ENCODE data around the gene PAX6. TPM values are rescaled to one million over a fixed set of nuclear protein-coding genes. Genes with fewer than 3 reads are reported as not detected.
A peak's percentile ranks its signal among the peaks of the same experiment; 100 is the strongest.

The PAX6 gene
- total RNA-seq (not detected in 2 replicates), polyA plus RNA-seq (0.44 TPM in 2 replicates), polyA minus RNA-seq (ENCODE audit: low replicate concordance) (not detected in 2 replicates)
- 0.27 and 0.77 TPM in 2 replicates for polyA plus RNA-seq (2012)

DNA sequence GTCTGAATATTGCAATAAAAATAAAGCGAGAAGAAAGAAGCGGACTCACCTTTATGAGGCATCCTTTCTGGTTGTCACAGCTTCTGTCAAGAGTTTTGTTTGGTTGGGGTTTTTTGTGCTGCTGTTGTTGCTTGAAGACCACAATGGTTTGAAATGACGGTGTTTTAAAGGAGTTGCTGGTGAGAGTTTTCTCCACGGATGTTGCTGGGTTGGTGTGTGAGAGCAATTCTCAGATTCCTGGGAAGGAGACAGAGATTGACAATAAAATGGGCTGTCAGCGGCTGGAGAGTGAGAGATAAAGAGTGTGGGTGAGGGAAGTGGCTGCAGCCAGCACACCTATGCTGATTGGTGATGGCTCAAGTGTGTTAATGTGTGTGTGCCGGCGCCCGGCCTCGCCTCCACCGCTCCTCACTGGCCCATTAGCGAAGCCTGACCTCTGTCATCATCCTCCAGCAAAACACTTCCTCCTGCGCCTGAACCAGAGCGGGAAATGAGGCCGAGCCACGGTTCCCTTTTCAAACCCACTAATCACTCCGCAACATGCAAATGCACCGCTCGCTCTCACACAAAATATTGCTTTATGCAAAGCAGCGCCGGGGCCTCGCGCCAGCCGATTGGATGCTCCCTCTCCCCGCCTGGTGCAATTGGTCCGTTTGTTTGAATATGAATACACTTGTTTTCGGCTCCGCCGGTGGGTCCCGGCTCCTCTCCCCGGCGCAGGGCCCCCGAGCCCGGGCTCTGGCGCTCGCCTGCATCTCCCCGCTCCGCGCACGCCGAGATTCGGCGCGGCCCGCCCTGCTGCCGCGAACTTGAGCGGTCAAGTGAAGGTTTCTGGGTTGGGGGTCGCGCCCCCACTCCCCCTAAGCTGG lies at the start of gene PAX6:
PAX6 (minus strand) TSS at position 544 of the 869 bp plus-strand sequence. CDS start 4,911 bp downstream, outside the sequence.
- Histone ChIP-seq H2AFZ (ENCODE audit: low read length) (no peak within 1 kb of the TSS), H3K36me3 (ENCODE audit: control insufficient read depth, insufficient read depth, low read length) (no peaks in the 10 kb centered on the region), H4K20me1 (ENCODE audit: control insufficient read depth, extremely low read depth, insufficient read depth, low read length) (no peaks in the 10 kb centered on the region), H3K9me3 (ENCODE audit: control insufficient read depth, insufficient read depth, low read depth, low read length) (no peaks in the 10 kb centered on the region), H3K9ac (ENCODE audit: insufficient read depth, low read length) (no peak within 1 kb of the TSS), H3K27me3 (ENCODE audit: control insufficient read depth, insufficient read depth, low read length) (peaks cover 87% of the 10 kb centered on the region), H3K4me2 (ENCODE audit: extremely low read depth, insufficient read depth, low read length) (peak within 1 kb of the TSS; percentile 78), H3K79me2 (ENCODE audit: control insufficient read depth, insufficient read depth, low read length) (no peaks in the 10 kb centered on the region), H3K4me3 (replicated peaks in 1 of 4; ENCODE audit: control extremely low read depth in 1 of 4, insufficient read depth in 1 of 4, low read depth in 3 of 4, low read length in 4 of 4) (peak within 1 kb of the TSS in 3 of 4 experiments; percentile 14 to 53 (median 21)), H3K4me1 (ENCODE audit: control insufficient read depth, extremely low read depth, insufficient read depth, low read length) (peaks cover 5% of the 10 kb centered on the region), H3K27ac (ENCODE audit: insufficient read depth, low read length) (no peak within 1 kb of the TSS)
- DNase-seq (ENCODE audit: low read depth in 2 of 2): peak in 1 of 2 donors; percentile 100
- TF ChIP-seq, protein P1, sequence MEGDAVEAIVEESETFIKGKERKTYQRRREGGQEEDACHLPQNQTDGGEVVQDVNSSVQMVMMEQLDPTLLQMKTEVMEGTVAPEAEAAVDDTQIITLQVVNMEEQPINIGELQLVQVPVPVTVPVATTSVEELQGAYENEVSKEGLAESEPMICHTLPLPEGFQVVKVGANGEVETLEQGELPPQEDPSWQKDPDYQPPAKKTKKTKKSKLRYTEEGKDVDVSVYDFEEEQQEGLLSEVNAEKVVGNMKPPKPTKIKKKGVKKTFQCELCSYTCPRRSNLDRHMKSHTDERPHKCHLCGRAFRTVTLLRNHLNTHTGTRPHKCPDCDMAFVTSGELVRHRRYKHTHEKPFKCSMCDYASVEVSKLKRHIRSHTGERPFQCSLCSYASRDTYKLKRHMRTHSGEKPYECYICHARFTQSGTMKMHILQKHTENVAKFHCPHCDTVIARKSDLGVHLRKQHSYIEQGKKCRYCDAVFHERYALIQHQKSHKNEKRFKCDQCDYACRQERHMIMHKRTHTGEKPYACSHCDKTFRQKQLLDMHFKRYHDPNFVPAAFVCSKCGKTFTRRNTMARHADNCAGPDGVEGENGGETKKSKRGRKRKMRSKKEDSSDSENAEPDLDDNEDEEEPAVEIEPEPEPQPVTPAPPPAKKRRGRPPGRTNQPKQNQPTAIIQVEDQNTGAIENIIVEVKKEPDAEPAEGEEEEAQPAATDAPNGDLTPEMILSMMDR (conservative IDR thresholded peaks at IDR 0.05 in 1 of 2, IDR thresholded peaks at IDR 0.05 in 1 of 2; ENCODE audit: low read depth in 1 of 2, low read length in 2 of 2): no peak
- TF ChIP-seq EZH2 (IDR thresholded peaks at IDR 0.05; ENCODE audit: low read length, missing control alignments): peak; percentile 98

DNA sequence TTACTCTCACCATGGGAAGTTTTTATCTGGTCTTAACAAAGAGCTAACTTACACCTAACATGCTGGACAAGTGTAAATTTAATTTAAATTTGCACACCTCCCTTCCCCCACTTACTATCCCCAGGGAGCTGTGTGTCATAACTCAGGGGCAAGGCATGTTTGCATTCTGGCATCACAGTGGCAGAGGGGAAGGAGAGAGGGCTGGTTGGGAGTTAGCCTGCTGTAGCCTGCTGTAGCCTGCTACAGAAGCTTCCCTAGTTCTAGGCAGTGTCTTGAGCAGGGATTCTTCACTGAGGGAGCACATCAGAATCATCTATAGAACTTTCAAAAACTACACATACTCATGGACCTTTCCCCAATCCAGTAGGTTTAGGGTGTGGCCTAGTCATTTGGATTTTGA lies 49.3 kb upstream of the PAX6 start:
- TF ChIP-seq EZH2 (IDR thresholded peaks at IDR 0.05; ENCODE audit: low read length, missing control alignments): no peak
- H4K20me1 ChIP-seq (ENCODE audit: control insufficient read depth, extremely low read depth, insufficient read depth, low read length): no peaks in the 10 kb centered on the region
- H3K4me2 ChIP-seq (ENCODE audit: extremely low read depth, insufficient read depth, low read length): no peak overlapping the region
- no peak overlapping the region for H3K9ac ChIP-seq (ENCODE audit: insufficient read depth, low read length)
- H3K27ac ChIP-seq (ENCODE audit: insufficient read depth, low read length): no peak overlapping the region
- DNase-seq (ENCODE audit: low read depth in 2 of 2): no peak
- H3K4me1 ChIP-seq (ENCODE audit: control insufficient read depth, extremely low read depth, insufficient read depth, low read length): no peaks in the 10 kb centered on the region
- H3K36me3 ChIP-seq (ENCODE audit: control insufficient read depth, insufficient read depth, low read length): no peaks in the 10 kb centered on the region
- H3K4me3 ChIP-seq (replicated peaks in 1 of 4; ENCODE audit: control extremely low read depth in 1 of 4, insufficient read depth in 1 of 4, low read depth in 3 of 4, low read length in 4 of 4): no peak overlapping the region
- no peak overlapping the region for H2AFZ ChIP-seq (ENCODE audit: low read length)
- peaks cover 7% of the 10 kb centered on the region for H3K27me3 ChIP-seq (ENCODE audit: control insufficient read depth, insufficient read depth, low read length)
- H3K9me3 ChIP-seq (ENCODE audit: control insufficient read depth, insufficient read depth, low read depth, low read length): no peaks in the 10 kb centered on the region
- no peaks in the 10 kb centered on the region for H3K79me2 ChIP-seq (ENCODE audit: control insufficient read depth, insufficient read depth, low read length)

DNA sequence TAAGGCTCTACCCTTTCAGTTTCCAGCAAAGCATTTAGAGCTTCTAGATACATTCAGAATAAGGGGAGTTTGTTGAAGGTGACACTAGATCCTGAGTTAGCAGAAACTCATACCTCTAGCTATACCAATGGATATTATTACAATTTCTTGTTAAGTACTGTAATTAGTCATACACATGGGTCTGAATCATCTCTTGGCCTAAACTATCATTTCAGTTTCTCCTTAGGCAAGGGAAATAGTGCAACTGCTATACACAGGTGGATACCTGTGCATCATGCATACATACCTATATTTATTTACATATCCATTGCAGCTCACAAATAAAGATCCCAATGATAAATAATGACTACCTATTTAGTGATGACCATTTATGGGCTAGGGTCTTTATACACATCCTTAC lies 45.1 kb upstream of the PAX6 start:
- DNase-seq (ENCODE audit: low read depth in 2 of 2): no peak
- no peak for TF ChIP-seq EZH2 (IDR thresholded peaks at IDR 0.05; ENCODE audit: low read length, missing control alignments)
- TF ChIP-seq, protein P1 (conservative IDR thresholded peaks at IDR 0.05 in 1 of 2, IDR thresholded peaks at IDR 0.05 in 1 of 2; ENCODE audit: low read depth in 1 of 2, low read length in 2 of 2): no peak
- H3K4me1 ChIP-seq (ENCODE audit: control insufficient read depth, extremely low read depth, insufficient read depth, low read length): no peaks in the 10 kb centered on the region

More for the DNA sequence above, 45.1 kb upstream of the PAX6 start:
- Histone ChIP-seq H3K27me3 (ENCODE audit: control insufficient read depth, insufficient read depth, low read length) (peaks cover 7% of the 10 kb centered on the region), H3K79me2 (ENCODE audit: control insufficient read depth, insufficient read depth, low read length) (no peaks in the 10 kb centered on the region), H3K9me3 (ENCODE audit: control insufficient read depth, insufficient read depth, low read depth, low read length) (no peaks in the 10 kb centered on the region), H2AFZ (ENCODE audit: low read length) (no peak overlapping the region), H3K4me2 (ENCODE audit: extremely low read depth, insufficient read depth, low read length) (no peak overlapping the region), H3K36me3 (ENCODE audit: control insufficient read depth, insufficient read depth, low read length) (no peaks in the 10 kb centered on the region), H3K9ac (ENCODE audit: insufficient read depth, low read length) (no peak overlapping the region), H4K20me1 (ENCODE audit: control insufficient read depth, extremely low read depth, insufficient read depth, low read length) (no peaks in the 10 kb centered on the region), H3K4me3 (replicated peaks in 1 of 4; ENCODE audit: control extremely low read depth in 1 of 4, insufficient read depth in 1 of 4, low read depth in 3 of 4, low read length in 4 of 4) (no peak overlapping the region), H3K27ac (ENCODE audit: insufficient read depth, low read length) (no peak overlapping the region)

Measured in fibroblast of lung (primary cell).